OCI-LY7 (cell line): ENCODE data around the gene RPUSD2. TPM values are rescaled to one million over a fixed set of nuclear protein-coding genes. Genes with fewer than 3 reads are reported as not detected.

Source experiments
- BruUV-seq: library from RNA; stranded (reverse); fragments of 400-500 nt; replicated peaks from 2 replicates; lab custom pipeline; 2021; lab: Mats Ljungman, UMichigan
- CTCF ChIA-PET: fragments of 300-600 bp; sonication (Branson Sonifier 250); formaldehyde crosslinking; loops from one replicate; lab custom pipeline; 2022; ENCODE audit warnings: antibody characterized with exemption; ENCODE audit not compliant: unreplicated experiment; lab: Charles Lee
- POLR2A ChIA-PET: fragments of 300-600 bp; sonication (Branson Sonifier 250); formaldehyde crosslinking; loops from one replicate; lab custom pipeline; 2022; ENCODE audit warnings: antibody characterized with exemption; lab: Charles Lee
- DNase-seq: peaks from one replicate; pipeline ENCODE4 v3.0.0-alpha.2; 2015; ENCODE audit warnings: low spot score
- H2AFZ ChIP-seq: fragments of 200-600 bp; sonication (generic), shearing (Covaris generic); 2 replicates; pipeline ENCODE4 v1.6.1; 2014; ENCODE audit warnings: mild to moderate bottlenecking, antibody characterized with exemption, low read length, moderate library complexity
- H3K27ac ChIP-seq: fragments of 200-600 bp; sonication (generic); 2 replicates; pipeline ENCODE4 v1.5.1; 2014; ENCODE audit warnings: mixed run types, low read depth, mild to moderate bottlenecking, moderate library complexity, low read length, inconsistent platforms; ENCODE audit not compliant: poor library complexity, severe bottlenecking
- H3K36me3 ChIP-seq: fragments of 200-600 bp; sonication (generic); 2 replicates; pipeline ENCODE4 v1.6.1; 2014; ENCODE audit warnings: mild to moderate bottlenecking, antibody characterized with exemption, low read length, moderate library complexity, mixed read lengths; ENCODE audit not compliant: insufficient read depth
- H3K4me1 ChIP-seq: fragments of 200-600 bp; sonication (generic); 2 replicates; pipeline ENCODE4 v1.5.1; 2014; ENCODE audit warnings: mild to moderate bottlenecking, low read length; ENCODE audit not compliant: insufficient read depth, poor library complexity, severe bottlenecking
- H3K4me2 ChIP-seq: fragments of 200-600 bp; sonication (generic); 2 replicates; pipeline ENCODE4 v1.6.1; 2014; ENCODE audit warnings: mild to moderate bottlenecking, low read length
- H3K4me3 ChIP-seq: fragments of 200-600 bp; sonication (generic); 2 replicates; pipeline ENCODE4 v1.5.1; 2014; ENCODE audit warnings: mild to moderate bottlenecking, low read depth, low read length; ENCODE audit not compliant: poor library complexity, severe bottlenecking
- H3K79me2 ChIP-seq: fragments of 200-600 bp; sonication (generic); 2 replicates; pipeline ENCODE4 v1.6.1; 2016; ENCODE audit warnings: low read depth, mild to moderate bottlenecking, low read length, moderate library complexity, mixed read lengths; ENCODE audit not compliant: insufficient read depth
- H3K9me2 ChIP-seq: fragments of 200-600 bp; sonication (generic); 2 replicates; pipeline ENCODE4 v1.6.1; 2016; ENCODE audit warnings: mild to moderate bottlenecking, low read length, mixed read lengths; ENCODE audit not compliant: insufficient read depth
- H3K9me3 ChIP-seq: fragments of 200-600 bp; sonication (generic); 2 replicates; pipeline ENCODE4 v1.6.1; 2014; ENCODE audit warnings: mild to moderate bottlenecking, mixed run types, low read length, mixed read lengths
- H4K20me1 ChIP-seq: fragments of 200-600 bp; sonication (generic); 2 replicates; pipeline ENCODE4 v1.6.1; 2014; ENCODE audit warnings: mild to moderate bottlenecking, antibody characterized with exemption, low read length, moderate library complexity, mixed read lengths; ENCODE audit not compliant: insufficient read depth
- CTCF ChIP-seq: fragments of 200-600 bp; sonication (generic); conservative IDR thresholded peaks from 2 replicates; pipeline ENCODE4 v1.5.1; 2014; ENCODE audit warnings: mild to moderate bottlenecking, antibody characterized with exemption, low read length, moderate library complexity, mixed read lengths
- EZH2phosphoT487 ChIP-seq: fragments of 200-600 bp; sonication (generic); IDR thresholded peaks from 2 replicates; pipeline ENCODE4 v1.6.1; 2018; ENCODE audit warnings: low read depth, borderline replicate concordance, mild to moderate bottlenecking, mixed run types, antibody characterized with exemption, low read length, moderate library complexity, mixed read lengths
- intact Hi-C: fragments of 100-400 bp; cut with micrococcal nuclease; formaldehyde crosslinking; loops from one replicate; pipeline ENCODE4 v1.10.0; 2022; ENCODE audit not compliant: unreplicated experiment
- total RNA-seq, 2 experiments: library from RNA; depleted of rRNA in 1 of 2; stranded (reverse); fragments of >200 nt in 1 of 2; shearing (Covaris generic) in 1 of 2; gene quantifications; 2 replicates each; pipeline ENCODE4 v1.2.3, GENCODE V29; 2014 to 2022

Gene RPUSD2
- total RNA-seq, 2 experiments from 2014 or later: 18.9 to 26.4 TPM

GRCh38 chr15:40590667-40591050 lies 21.6 kb downstream of the RPUSD2 start:
- peaks cover 5% of the 10 kb centered on the region; the same call in 1 of the 2 replicates for H4K20me1 ChIP-seq
- intact Hi-C loops: loop anchor here (5.0 kb wide), 1 partner anchor 177 kb away; the partner anchor contains the start of gene C15orf62
- ChIA-PET POLR2A (interaction anchor here (0.6 to 3.0 kb wide), 7 partner anchors 11 to 179 kb away, joined by 3 to 12 read pairs (median 3); partner anchors contain the start of genes C15orf62, CCDC32 and RPUSD2), CTCF (interaction anchor here (1.0 to 1.6 kb wide), 2 partner anchors 25 to 111 kb away, joined by 4 to 6 read pairs; partner anchors contain the start of gene CCDC32)
- H3K9me3 ChIP-seq: no peaks in the 10 kb centered on the region
- no peak overlapping the region for H3K27ac ChIP-seq
- no peaks in the 10 kb centered on the region for H3K9me2 ChIP-seq
- H3K4me1 ChIP-seq: peaks cover 33% of the 10 kb centered on the region
- BruUV-seq: no TSS peak
- H2AFZ ChIP-seq: peak overlapping the region; percentile 37
- H3K36me3 ChIP-seq: no peaks in the 10 kb centered on the region
- TF ChIP-seq EZH2phosphoT487: no peak
- TF ChIP-seq CTCF: no peak
- no peak for DNase-seq
- H3K4me2 ChIP-seq: peak overlapping the region; percentile 38
- H3K4me3 ChIP-seq: no peak overlapping the region
- H3K79me2 ChIP-seq: peaks cover 12% of the 10 kb centered on the region

DNA sequence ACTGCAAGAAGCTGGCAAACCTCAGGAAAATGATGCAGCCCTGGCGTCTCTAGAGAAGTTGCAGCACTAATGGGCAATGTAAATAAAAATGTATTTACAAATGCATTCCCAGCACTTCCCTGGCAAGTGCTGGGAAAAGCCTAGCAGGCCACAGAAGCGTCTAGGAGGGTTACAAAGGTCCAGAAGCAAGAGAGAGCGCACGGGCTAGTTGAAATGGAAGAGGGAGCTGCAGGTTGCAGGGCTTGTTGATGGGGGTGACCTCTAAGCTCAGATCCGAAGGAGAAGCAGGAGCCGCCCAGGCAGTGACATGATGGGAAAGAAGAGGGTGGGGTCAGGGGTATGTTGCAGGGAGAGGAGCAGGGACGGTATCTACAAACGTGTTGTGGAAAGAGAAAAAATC lies 22.3 kb downstream of the RPUSD2 start:
- no peak for DNase-seq
- peaks cover 20% of the 10 kb centered on the region for H3K79me2 ChIP-seq
- ChIA-PET POLR2A (interaction anchor here (0.9 to 1.3 kb wide), 4 partner anchors 22 to 41 kb away, joined by 3 to 7 read pairs (median 4); partner anchors contain the start of genes CCDC32 and RPUSD2), CTCF (interaction anchor here (1.0 kb wide), 1 partner anchor 112 kb away, joined by 4 read pairs; no protein-coding TSS in a partner anchor)
- no peak overlapping the region for H3K4me3 ChIP-seq
- H4K20me1 ChIP-seq: peaks cover 5% of the 10 kb centered on the region; the same call in 1 of the 2 replicates
- intact Hi-C loops: loop anchor here (5.0 kb wide), 1 partner anchor 176 kb away; the partner anchor contains the start of gene C15orf62
- H3K9me3 ChIP-seq: no peaks in the 10 kb centered on the region
- peak overlapping the region; percentile 38; the same call in 1 of the 2 replicates for H3K4me2 ChIP-seq
- peaks cover 39% of the 10 kb centered on the region for H3K4me1 ChIP-seq
- H3K27ac ChIP-seq: no peak overlapping the region
- H2AFZ ChIP-seq: peak overlapping the region; percentile 37; the same call in 1 of the 2 replicates
- no peaks in the 10 kb centered on the region for H3K36me3 ChIP-seq
- TF ChIP-seq EZH2phosphoT487 (no peak), CTCF (no peak)
- H3K9me2 ChIP-seq: no peaks in the 10 kb centered on the region
- BruUV-seq: no TSS peak

- Histone ChIP-seq H3K36me3 (peaks cover 11% of the 10 kb centered on the region; the same call in 1 of the 2 replicates), H2AFZ (peak overlapping the region; percentile 89), H3K4me1 (peaks cover 49% of the 10 kb centered on the region), H3K9me3 (no peaks in the 10 kb centered on the region), H4K20me1 (peaks cover 5% of the 10 kb centered on the region; the same call in 1 of the 2 replicates), H3K4me3 (peak overlapping the region; percentile 85), H3K9me2 (no peaks in the 10 kb centered on the region), H3K4me2 (peak overlapping the region; percentile 93), H3K27ac (peak overlapping the region; percentile 27), H3K79me2 (peaks cover 37% of the 10 kb centered on the region)
- ChIA-PET POLR2A (interaction anchor here (0.5 to 1.1 kb wide), 4 partner anchors 8 to 120 kb away, joined by 3 to 6 read pairs (median 4); partner anchors contain the start of gene RPUSD2), CTCF (no interaction called here)
- TF ChIP-seq CTCF (no peak), EZH2phosphoT487 (no peak)
- DNase-seq: no peak
- intact Hi-C loops: loop anchor here (5.0 kb wide), 1 partner anchor 174 kb away; the partner anchor contains the start of gene C15orf62
- BruUV-seq: no TSS peak
Measured at GRCh38 chr15:40593165-40593564, 24.1 kb downstream of the RPUSD2 start.
